Endodermal cell (in vitro differentiated cells): Measurements from ENCODE around the gene ZNF184. TPM values are rescaled to one million over a fixed set of nuclear protein-coding genes. Genes with fewer than 3 reads are reported as not detected.

ENCODE experiments used
- DNase-seq: peaks from one replicate; pipeline ENCODE4 v3.0.0-alpha.2; 2017
- H3K27ac ChIP-seq: 2 replicates; pipeline ENCODE4 v1.5.1; 2013; ENCODE audit warnings: mild to moderate bottlenecking, low read depth, low read length, moderate library complexity
- H3K27me3 ChIP-seq: 2 replicates; pipeline ENCODE4 v1.6.1; 2013; ENCODE audit warnings: mild to moderate bottlenecking, low read length, moderate library complexity; ENCODE audit not compliant: insufficient read depth, control insufficient read depth, poor library complexity, severe bottlenecking
- H3K36me3 ChIP-seq: 2 replicates; pipeline ENCODE4 v1.7.0; 2013; ENCODE audit warnings: mild to moderate bottlenecking, low read length, moderate library complexity; ENCODE audit not compliant: control insufficient read depth, insufficient read depth
- H3K4me1 ChIP-seq: one replicate; pipeline ENCODE4 v1.7.0; 2013; ENCODE audit warnings: low read length; ENCODE audit not compliant: control insufficient read depth, insufficient read depth
- H3K4me3 ChIP-seq: 2 replicates; pipeline ENCODE4 v1.5.1; 2013; ENCODE audit warnings: mild to moderate bottlenecking, low read length, moderate library complexity
- H3K9ac ChIP-seq: 2 replicates; pipeline ENCODE4 v1.6.1; 2013; ENCODE audit warnings: mild to moderate bottlenecking, low read length, moderate library complexity; ENCODE audit not compliant: poor library complexity, severe bottlenecking; ENCODE audit errors: extremely low read depth
- H3K9me3 ChIP-seq: 2 replicates; pipeline ENCODE4 v1.6.1; 2013; ENCODE audit warnings: mild to moderate bottlenecking, low read length, moderate library complexity; ENCODE audit not compliant: control insufficient read depth
- H3K27ac Mint-ChIP-seq: 2 replicates; pipeline ENCODE4 v1.8.0; 2020; ENCODE audit warnings: mixed read lengths
- H3K27me3 Mint-ChIP-seq: 2 replicates; pipeline ENCODE4 v1.8.0; 2021; ENCODE audit warnings: mild to moderate bottlenecking, mixed read lengths; ENCODE audit not compliant: insufficient read depth
- H3K36me3 Mint-ChIP-seq: 2 replicates; pipeline ENCODE4 v1.8.0; 2020; ENCODE audit warnings: low read depth, mixed read lengths
- H3K4me1 Mint-ChIP-seq: 2 replicates; pipeline ENCODE4 v1.8.0; 2020; ENCODE audit warnings: mixed read lengths
- H3K4me3 Mint-ChIP-seq: 2 replicates; pipeline ENCODE4 v1.8.0; 2020; ENCODE audit warnings: mild to moderate bottlenecking, moderate library complexity, mixed read lengths
- H3K9me3 Mint-ChIP-seq: 2 replicates; pipeline ENCODE4 v1.8.0; 2020; ENCODE audit warnings: mild to moderate bottlenecking, mixed read lengths
- WGBS, 2 experiments: methylation state at CpG; one replicate each; pipeline versions ENCODE4 v1.1.5 to v1.1.7; 2013; ENCODE audit warnings: missing lambda C conversion rate in 2 of 2, mixed read lengths in 1 of 2; ENCODE audit not compliant: insufficient coverage in 1 of 2, insufficient read length in 1 of 2; 5-methylcytosine and 5-hydroxymethylcytosine counted together
- total RNA-seq, 2 donors: library from RNA; stranded (reverse); fragmentation: NEBNext Ultra II Directional in 1 of 2; extraction: Animal tissue kit (Norgen Biotek cat#: 25700) in 1 of 2; gene quantifications; 2 replicates in 1 of 2; 3 replicates in 1 of 2; pipeline ENCODE4 v1.2.1, GENCODE V29; 2021
- TF ChIP-seq, protein P1 (sequence below): fragments of 200-600 bp; sonication (generic); conservative IDR thresholded peaks from 2 replicates; pipeline ENCODE4 v1.5.0; 2021; ENCODE audit warnings: antibody characterized with exemption, mild to moderate bottlenecking

Gene ZNF184
- total RNA-seq, 2 donors from 2014 or later: 9.2 to 16.5 TPM

DNA sequence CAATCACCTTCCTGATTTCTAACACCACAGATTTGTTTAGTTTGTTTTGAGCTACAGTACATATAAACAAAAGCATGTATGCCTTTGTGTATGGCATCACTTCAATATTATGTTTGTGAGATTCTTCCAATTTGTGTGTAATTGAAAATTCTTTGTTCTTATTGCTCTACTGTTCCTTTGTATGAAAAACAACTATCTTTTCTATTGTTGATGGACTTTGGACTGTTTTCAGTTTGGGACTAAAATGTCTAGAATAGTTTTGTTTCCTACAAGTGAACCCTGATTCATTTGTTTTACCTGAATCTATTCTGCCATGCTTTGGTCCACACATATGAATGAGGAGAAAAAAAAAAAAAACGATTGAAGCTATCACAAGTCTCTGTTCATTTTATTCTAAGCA lies 21.2 kb upstream of the ZNF184 start:
- DNase-seq: no peak
- Mint-ChIP-seq H3K4me1 (peaks cover 5% of the 10 kb centered on the region), H3K36me3 (no peaks in the 10 kb centered on the region), H3K27me3 (peaks cover 17% of the 10 kb centered on the region), H3K4me3 (no peak overlapping the region), H3K9me3 (no peaks in the 10 kb centered on the region), H3K27ac (no peak overlapping the region)
- H3K9me3 ChIP-seq: no peaks in the 10 kb centered on the region
- H3K36me3 ChIP-seq: no peaks in the 10 kb centered on the region
- no peak overlapping the region for H3K27ac ChIP-seq
- no CpG with 5 or more reads among the region's 1 CpG for WGBS, 2 experiments
- peaks cover 11% of the 10 kb centered on the region for H3K27me3 ChIP-seq
- no peak overlapping the region for H3K9ac ChIP-seq
- peak overlapping the region; percentile 95 for H3K4me3 ChIP-seq
- no peaks in the 10 kb centered on the region for H3K4me1 ChIP-seq
- TF ChIP-seq, protein P1, sequence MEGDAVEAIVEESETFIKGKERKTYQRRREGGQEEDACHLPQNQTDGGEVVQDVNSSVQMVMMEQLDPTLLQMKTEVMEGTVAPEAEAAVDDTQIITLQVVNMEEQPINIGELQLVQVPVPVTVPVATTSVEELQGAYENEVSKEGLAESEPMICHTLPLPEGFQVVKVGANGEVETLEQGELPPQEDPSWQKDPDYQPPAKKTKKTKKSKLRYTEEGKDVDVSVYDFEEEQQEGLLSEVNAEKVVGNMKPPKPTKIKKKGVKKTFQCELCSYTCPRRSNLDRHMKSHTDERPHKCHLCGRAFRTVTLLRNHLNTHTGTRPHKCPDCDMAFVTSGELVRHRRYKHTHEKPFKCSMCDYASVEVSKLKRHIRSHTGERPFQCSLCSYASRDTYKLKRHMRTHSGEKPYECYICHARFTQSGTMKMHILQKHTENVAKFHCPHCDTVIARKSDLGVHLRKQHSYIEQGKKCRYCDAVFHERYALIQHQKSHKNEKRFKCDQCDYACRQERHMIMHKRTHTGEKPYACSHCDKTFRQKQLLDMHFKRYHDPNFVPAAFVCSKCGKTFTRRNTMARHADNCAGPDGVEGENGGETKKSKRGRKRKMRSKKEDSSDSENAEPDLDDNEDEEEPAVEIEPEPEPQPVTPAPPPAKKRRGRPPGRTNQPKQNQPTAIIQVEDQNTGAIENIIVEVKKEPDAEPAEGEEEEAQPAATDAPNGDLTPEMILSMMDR: no peak

DNA sequence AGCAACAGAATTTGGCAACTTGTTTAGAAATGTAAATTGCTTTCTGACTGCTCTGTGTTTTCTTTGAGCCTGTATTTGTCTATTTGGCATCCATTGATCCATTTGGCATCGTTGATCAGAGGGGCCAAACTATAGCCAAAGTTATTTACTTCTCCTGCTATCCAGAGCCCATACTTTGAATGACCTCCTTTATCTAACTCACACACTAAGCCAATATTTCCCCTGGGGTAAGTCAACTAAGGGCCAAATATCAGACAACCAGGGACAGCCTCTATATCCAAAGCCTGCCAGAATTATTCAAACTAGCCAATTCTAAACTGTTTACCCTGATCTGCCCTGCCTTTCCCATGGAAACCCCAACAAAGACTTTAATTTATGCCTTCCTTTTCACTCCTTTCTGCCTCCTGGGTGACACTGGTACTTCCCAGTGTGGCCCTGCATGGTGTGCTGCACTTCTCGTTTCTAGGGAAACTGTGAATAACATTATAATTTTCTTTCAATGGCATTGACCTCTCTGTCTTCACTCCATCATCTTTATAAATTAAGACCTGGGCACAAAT lies 19.8 kb upstream of the ZNF184 start:
- no peak for DNase-seq
- TF ChIP-seq, protein P1: no peak
- Histone ChIP-seq H3K27me3 (peaks cover 11% of the 10 kb centered on the region), H3K36me3 (no peaks in the 10 kb centered on the region), H3K4me1 (no peaks in the 10 kb centered on the region), H3K9ac (no peak overlapping the region), H3K27ac (no peak overlapping the region), H3K9me3 (no peaks in the 10 kb centered on the region), H3K4me3 (no peak overlapping the region)
- Mint-ChIP-seq H3K4me3 (no peak overlapping the region), H3K4me1 (peaks cover 5% of the 10 kb centered on the region), H3K36me3 (no peaks in the 10 kb centered on the region), H3K27me3 (peaks cover 17% of the 10 kb centered on the region), H3K27ac (no peak overlapping the region), H3K9me3 (peaks cover 3% of the 10 kb centered on the region)
- 69 to 92% methylated on average over 2 of the region's 2 CpGs for WGBS, 2 experiments

DNA sequence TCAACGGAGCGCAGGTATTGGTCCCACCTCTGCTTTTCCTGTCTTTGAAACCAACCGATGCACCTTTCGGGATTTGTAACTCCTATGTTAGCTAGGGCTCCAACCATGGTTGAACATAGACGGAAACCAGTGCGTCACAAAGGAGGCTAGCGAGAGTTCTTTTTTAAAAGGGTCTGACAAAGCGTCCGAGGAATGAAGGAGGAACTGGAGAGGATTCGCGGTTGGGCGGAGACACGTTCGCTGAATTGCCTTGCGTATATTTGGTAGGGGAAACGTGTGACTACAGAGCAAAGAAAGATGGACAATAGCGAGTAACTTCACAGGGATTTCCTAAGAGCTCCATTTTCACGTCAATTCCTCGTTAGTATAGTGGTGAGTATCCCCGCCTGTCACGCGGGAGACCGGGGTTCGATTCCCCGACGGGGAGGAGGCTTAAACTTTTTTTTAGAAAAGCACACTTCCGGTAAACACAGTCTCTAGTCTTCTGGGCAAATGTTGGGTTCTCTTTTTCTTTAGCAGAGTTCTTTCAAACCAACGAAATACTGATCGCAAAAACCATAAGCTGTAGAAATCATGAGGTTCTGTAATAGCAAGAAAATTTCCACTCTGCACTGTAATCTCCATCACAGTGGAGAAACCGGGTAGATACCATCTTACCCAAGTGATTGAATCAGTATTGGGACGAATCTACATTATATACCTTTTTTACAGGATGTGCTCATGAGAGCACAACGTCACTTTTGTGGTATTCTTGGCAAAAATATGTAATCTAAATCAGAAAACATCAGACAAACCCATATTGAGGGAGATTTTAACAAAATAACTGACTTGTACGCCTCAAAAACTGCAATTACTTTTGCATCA lies 6.6 kb upstream of the ZNF184 start:
- no peaks in the 10 kb centered on the region for H3K9me3 ChIP-seq
- H3K36me3 Mint-ChIP-seq: no peaks in the 10 kb centered on the region
- 2 to 3% methylated on average over 31 to 32 of the region's 33 CpGs for WGBS, 2 experiments
- H3K27ac Mint-ChIP-seq: no peak overlapping the region
- H3K4me3 Mint-ChIP-seq: no peak overlapping the region
- peaks cover 19% of the 10 kb centered on the region for H3K27me3 Mint-ChIP-seq
- H3K9me3 Mint-ChIP-seq: no peaks in the 10 kb centered on the region
- no peaks in the 10 kb centered on the region for H3K27me3 ChIP-seq
- H3K4me1 Mint-ChIP-seq: peaks cover 6% of the 10 kb centered on the region
- no peaks in the 10 kb centered on the region for H3K36me3 ChIP-seq
- peak overlapping the region; percentile 77 for H3K9ac ChIP-seq
- no peaks in the 10 kb centered on the region for H3K4me1 ChIP-seq
- TF ChIP-seq, protein P1: no peak
- H3K4me3 ChIP-seq: peak overlapping the region; percentile 100
- peak overlapping the region; percentile 61 for H3K27ac ChIP-seq
- peak; percentile 91 for DNase-seq
